Measurements from ENCODE around the gene LANCL3.
"Not testable (repeated sequence)": the region's sequence is repeated elsewhere in the genome, so short reads cannot be mapped to it uniquely, and the experiment has no call there.

LANCL3 gene

DNA sequence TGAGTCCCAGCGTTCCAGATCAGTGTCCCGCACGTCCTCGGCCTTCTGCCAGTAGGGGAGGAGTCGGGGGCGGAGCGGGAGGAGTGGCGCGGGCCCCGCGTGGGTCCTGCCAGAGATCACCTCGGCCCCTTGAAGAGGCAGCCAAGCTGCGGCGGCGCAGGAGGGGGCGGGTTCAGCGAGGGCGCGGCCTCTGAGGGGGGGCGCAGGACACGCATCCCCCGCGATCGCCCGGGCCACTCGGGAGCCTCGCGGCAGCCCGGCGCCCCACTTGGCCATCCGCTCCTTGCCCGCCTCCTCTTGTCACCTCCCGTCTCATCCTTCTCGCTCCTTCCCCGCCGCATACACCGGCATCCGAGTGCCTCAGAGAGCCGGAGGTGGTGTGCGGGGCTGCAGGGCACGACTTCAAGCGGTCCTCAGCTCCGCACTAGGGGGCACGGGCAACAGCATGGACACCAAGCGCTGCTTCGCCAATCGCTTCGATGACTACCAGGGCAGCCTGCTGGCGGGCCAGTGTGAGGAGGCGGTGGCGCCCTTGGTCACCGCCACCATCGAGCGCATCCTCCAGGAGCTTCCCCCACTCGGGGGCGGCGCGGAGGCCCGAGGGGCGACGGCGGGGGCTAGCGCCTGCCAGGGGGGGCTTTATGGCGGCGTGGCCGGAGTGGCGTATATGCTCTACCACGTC is at the start of gene LANCL3:
Gene LANCL3 (plus strand): TSS at position 236 of the 682 bp plus-strand sequence. CDS start 210 bp downstream, at position 446.
- peak; percentile 44 for DNase-seq

DNA sequence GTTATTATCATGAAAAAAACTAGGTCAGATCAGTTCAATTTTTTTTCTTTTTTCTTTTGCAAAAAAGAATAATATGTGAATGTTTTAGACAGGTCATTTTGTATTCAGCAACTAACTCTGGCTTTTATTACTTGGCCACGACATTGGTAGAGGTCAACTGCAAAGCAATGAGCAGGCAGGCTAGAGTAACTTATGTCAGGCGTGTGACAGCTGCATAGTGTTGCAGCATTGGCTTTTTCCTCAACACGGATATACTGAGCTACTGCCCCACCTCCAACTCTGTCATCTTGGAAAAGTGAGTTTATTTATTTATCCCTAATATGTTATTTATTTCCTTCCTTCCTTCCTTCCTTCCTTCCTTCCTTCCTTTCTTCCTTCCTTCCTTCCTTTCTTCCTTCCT is 47.8 kb upstream of the LANCL3 start:
- DNase-seq: not testable (repeated sequence)

DNA sequence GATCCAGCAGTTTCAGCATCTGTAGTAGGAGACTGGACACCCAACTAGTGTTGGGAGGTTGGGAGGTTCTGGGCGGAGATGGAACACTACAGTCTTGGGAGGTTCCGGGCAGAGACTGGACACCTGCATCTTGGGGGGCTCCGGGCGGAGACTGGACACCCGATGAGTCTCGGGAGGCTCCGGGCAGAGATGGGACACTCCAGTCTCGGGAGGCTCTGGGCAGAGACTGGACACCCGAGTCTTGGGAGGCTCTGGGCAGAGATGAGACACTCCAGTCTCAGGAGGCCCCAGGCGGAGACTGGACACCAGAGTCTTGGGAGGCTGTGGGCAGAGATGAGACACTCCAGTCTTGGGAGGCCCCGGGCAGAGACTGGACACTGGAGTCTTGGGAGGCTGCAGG is 29.5 kb upstream of the LANCL3 start:
- no peak for DNase-seq

DNA sequence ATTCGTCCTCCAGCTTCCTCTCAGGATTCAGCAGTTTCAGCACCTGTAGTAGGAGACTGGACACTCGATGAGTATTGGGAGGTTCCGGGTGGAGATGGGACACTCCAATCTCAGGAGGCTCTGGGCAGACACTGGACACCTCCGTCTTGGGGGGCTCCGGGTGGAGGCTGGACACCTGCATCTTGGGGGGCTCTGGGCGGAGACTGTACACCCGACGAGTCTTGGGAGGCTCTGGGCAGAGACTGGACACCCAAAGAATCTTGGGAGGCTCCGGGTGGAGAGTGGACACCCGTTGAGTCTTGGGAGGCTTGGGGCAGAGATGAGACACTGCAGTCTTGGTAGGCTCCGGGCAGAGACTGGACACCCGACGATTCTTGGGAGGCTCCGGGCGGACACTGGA is 28.7 kb upstream of the LANCL3 start:
- no peak for DNase-seq

DNA sequence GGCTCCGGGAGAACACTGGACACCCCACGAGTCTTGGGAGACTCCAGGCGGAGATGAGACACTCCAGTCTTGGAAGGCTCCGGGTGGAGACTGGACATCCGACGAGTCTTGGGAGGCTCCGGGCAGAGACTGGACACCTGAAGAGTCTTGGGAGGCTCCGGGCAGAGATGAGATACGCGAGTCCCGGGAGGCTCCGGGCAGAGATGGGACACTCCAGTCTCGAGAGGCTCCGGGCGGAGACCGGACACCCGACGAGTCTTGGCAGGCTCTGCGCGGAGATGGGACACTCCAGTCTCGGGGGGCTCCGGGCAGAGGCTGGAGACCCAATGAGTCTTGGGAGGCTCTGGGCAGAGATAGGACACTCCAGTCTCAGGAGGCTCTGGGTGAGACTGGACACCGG is 28.1 kb upstream of the LANCL3 start:
- no peak for DNase-seq

DNA sequence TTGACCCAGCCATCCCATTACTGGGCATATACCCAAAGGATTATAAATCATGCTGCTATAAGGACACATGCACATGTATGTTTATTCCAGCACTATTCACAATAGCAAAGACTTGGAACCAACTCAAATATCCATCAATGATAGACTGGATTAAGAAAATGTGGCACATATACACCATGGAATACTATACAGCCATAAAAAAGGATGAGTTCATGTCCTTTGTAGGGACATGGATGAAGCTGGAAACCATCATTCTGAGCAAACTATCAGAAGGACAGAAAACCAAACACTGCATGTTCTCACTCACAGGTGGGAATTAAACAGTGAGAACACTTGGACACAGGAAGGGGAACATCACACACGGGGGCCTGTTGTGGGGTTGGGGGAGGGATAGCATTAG is 26.9 kb upstream of the LANCL3 start:
- DNase-seq: not testable (repeated sequence)

DNA sequence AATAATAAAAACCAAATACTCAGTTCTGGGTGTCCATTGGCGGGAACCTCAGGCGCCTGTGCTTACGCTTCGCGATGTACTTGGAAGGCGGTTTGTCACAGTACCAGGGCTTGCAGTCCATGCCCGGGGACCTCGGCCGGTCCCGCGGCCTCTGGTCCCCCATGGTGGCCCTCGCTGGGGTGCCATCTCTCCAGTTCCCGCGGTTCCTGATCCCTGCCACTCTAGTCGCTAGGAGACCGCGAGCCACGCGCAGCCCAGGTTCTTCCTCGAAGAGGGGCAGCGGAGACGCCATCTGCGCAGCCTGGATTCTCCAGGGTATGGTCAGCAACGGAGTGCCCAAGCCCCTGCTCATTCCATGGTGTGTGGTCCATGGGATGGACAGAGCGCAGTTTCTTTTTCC is 26.4 kb upstream of the LANCL3 start:
- no peak for DNase-seq

DNA sequence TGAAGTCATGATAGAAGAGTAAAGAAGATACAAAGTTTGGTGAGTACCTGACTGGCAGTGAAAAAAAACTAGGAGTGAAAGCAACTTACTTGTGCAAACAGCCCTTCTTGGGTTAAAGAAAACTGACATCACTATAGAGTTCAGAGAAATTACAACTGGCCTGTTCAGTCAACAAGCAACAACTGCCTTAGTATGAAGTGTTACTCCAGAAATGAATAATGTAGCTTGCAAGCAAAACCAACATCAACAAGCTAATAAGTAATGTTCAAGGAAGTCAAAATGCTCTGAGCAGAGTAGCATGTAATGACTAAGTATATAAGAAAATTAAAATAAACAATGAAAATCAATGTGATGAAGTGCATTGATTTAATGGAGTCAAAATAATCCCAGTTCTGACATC is 21.8 kb upstream of the LANCL3 start:
- DNase-seq: not testable (repeated sequence)

DNA sequence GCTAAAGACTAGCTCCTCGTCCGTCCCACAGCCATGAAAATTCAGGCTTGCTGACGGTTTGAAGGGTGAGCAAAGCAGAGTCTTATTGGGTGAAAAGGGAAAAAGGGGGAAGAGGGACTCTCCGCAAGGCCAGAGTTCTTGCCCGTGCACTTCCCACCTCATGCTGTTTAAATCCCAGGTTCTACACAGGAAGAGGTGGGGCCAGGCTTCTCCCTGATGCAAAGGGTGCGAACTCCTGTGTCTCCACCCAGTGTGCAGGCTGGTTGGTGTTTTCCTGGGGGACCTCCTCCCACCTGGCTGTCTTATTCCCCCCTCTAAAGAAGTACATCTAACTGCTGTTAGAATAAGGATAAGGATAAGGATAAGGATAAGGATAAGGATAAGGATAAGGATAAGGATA is 18.0 kb upstream of the LANCL3 start:
- DNase-seq: no peak

DNA sequence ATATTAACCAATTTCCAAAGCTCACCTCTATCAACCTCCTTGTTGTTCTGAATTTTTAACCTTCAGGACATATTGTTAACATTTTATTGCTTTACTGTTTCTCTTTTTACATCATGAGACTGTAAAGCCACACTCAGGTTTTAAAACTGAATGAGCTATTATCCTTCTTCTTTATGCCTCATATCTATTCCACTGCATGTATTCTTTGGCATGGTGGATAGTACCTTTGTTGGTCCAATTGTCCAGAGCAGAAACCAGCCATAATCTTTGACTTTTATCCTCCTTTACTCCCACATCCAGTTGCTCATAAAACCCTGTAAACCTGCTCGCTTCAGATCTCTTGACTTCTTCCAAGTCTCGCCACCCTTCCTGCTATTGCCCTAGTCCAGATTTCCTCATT is 6.2 kb upstream of the LANCL3 start:
- DNase-seq: not testable (repeated sequence)

DNA sequence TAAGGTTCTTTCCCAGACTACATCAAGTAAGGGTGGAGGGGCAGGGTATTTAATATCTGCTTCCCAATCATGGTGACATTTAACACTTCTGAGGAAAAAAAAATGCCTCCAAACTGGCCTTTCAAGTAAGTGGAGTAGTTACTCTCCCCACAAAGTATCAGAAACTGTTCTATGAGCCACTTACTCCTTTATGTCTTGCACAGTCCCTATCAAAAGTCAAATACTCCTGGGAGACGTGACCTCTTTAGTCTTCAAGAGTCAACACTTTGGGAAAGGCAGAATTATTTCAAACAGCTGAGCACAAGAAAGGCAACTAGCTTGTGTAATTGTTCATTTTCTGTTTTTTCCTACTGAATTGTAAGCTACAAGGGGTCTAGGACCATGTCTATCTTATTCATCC is 1.1 kb upstream of the LANCL3 start:
- not testable (repeated sequence) for DNase-seq

DNA sequence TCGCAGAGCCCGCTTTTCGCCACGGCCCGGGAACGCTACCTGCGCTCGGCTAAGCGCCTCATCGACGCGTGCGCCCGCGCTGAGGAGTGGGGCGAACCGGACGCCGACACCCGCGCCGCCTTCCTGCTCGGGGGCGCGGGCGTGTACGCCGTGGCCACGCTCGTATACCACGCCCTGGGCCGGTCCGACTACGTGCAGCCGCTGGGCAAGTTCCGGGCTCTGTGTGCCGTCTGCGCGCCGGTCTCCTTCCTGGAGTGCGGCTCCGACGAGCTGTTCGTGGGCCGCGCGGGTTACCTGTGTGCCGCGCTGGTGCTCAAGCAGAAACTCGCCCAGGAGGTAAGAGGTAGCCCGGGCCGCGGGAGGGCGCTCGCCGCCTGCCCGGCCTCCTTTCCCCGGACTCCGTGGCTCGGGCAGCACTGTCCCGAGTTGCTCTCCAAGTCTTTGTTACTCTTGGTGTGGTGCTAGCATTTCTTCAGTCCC is 687 bp downstream of the LANCL3 start:
- peak; percentile 53 for DNase-seq

DNA sequence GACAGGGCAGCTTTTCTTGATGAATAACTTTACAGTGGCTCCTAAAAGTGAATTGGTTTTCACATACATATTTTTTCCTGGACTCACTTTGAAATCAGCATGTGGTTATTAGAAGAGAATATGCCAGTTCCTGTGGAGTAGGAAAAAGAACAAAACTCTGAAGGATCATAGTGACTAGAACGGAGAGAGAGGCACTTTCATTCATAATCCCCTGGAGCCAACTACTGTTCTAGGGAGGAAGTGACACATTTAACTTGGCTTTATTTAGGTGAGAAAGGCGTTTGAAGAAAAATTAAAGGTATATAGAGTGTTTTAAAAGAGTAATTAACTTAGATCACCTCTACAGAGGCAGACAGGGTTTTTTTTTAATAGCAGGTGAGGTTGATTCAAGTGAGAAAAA is 1.7 kb downstream of the LANCL3 start:
- DNase-seq: not testable (repeated sequence)

DNA sequence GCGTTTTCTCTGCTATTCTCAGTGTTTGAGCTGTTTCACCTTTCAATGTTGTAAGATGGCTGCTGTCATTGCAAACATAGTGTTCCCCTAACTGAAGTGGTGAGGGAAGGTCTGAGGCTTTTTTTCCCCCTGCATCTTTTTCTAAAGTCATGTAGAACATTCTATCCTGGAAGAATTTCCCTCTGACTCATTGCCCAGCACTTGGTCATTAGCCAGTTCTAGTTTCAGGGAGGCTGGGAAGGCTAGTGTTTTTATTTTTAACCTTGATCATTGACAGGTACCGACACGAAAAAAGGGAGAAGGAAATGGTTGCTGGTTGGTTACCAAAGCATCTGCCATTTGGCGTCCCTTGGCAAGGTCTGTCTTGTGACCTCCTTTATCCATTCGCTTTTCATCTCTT is 6.6 kb downstream of the LANCL3 start:
- DNase-seq: no peak

DNA sequence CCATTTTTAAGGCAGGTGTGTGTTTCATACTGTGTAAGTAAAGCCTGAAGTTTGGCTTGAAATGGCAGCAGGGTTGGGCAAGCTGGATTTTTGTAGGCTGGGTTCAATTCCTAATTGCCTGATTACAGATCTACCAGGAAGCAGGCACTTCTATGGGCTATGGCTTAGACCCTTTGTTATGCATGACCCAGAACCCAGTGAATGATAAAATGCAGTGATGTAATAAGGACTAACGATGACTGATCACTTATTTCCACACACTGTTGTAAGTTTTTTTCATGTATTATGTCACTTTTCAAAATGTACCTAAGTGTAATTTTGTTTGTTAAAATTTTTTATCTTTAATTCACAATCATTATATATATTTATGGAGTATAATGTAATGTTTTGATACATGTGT is 8.6 kb downstream of the LANCL3 start:
- no peak for DNase-seq

DNA sequence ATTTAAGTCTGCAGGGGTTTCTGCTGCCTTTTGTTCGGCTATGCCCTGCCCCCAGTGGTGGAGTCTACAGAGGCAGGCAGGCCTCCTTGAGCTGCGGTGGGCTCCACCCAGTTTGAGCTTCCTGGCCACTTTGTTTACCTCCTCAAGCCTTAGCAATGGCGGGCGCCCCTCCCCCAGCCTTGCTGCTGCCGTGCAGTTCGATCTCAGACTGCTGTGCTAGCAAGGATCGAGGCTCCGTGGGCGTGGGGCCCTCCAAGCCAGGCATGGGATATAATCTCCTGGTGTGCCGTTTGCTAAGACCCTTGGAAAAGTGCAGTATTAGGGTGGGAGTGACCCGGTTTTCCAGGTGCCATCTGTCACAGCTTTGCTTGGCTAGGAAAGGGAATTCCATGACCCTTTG is 15.9 kb downstream of the LANCL3 start:
- DNase-seq: not testable (repeated sequence)

DNA sequence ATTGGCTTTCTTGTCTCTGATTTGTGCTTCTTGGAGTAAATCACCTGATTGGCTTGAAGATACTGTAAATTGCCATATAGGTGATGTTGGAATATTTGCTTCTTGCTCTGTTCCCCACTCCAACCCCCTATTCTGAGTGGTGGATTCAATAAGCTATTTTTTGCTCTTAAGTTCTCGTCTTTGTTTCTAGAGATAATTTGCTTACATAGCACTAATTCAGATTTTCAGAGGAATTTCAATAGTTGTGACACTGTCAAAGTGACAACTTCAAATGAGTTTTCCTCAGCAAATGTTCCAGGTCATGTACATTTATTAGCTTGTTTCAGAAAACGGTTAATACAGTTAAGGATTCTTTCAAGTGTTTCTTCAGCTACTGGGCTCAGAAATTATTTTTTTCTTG is 18.6 kb downstream of the LANCL3 start:
- no peak for DNase-seq

DNA sequence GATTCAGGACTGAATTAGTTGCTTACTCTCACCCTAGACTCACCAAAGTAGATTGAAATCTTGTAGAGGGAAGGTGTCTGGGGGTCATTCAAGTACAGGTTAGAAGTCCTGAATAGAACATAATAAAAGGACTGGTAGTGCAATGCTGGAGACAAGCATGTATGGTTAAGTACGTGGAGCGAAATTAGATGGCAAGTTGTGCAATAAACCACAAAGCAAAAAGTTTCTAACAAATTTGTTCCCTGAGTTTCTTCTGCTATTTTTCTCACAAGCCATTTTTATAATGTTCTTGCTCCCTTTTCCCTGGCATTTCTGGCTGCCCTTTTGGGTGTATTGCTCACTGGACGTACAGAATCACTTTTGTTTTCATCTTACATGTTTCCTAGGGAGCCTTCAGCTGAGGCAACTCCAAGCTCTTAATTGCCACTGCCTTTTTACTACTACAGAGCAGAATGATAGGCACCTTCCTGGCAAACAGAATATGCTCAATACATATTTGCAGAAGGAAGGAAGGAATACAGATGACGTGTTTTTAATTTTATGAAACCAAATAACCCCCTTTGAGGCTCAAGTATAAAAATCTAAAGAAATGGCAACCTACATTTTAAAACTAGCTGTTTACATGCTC is 23.4 kb downstream of the LANCL3 start:
- DNase-seq: no peak

DNA sequence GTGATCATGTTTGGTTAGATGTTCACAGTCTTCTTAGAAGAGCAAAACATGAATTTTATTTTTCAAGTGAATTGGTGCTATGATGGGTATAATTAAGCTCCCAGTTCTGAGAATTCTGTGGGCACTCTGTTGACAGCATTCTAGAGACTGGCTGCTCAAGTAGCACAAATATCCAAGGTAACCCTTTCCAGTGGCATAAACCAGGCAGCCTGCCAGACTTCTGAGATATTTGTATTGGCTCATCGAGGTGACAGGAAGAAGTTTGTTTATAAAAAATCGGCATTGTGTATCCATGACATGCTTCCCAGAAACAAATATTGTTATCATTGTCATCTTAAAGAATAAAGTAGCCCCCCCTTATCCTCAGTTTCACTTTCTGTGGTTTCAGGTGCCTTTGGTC is 28.3 kb downstream of the LANCL3 start:
- DNase-seq: no peak

DNA sequence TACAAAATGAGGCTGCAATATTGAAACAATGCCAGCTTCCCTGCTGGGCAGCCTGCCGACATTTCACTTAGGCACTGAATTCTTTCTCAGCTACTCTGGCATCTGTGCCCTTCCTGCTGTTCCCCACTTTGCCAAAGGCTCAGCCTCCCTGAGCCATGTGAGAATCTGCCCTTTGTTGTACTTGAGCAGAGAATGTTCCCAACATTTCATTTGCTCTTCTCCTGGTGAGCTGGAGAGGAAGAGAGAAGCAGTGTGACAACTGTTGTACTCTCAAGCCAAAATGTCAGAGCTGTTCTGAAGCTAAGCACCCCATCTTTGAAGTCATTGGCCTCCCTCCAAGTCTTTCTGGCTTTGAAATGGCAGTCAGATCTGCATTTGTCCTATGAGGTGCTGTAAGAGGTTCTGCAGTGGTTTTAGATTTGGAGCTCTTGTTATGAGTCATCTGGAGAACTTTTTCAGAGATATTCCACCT is 32.5 kb downstream of the LANCL3 start:
- DNase-seq: no peak

DNA sequence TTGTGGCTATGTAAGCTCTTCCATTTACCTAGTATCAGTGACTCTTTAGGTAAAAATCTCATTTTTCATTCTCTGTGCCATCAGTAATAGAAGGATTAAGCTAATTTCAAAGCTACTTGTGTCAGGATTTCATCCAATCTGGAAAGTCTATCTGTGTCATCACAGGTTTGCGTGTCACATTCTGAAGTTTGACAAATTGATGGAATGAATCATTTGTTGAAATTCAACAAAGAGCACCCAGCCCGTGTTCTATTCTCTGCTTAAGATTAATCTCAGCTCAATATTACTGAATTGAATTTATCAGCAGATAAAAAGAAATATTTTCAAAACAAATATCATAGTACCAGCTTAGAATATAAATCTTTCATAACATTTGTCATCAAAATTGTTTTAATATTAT is 35.8 kb downstream of the LANCL3 start:
- no peak for DNase-seq

DNA sequence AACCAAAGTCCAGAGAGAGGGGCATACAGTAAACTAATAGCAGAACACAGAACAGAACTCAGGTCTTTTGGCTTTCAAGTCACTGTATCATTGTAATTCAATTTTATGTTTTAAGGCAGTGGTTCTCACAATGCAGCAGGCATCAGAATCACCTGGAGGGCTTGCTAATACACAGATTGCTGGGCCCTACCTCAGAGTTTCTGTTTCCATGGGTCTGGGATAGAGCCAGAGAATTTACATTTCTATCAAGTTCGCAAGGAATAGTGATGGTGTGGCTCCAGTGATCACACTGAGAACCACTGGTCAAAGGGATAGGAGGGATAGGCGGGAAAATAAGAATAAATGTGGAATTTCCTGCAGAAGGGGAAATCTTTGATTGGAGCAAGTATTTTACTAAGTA is 36.7 kb downstream of the LANCL3 start:
- DNase-seq: no peak

DNA sequence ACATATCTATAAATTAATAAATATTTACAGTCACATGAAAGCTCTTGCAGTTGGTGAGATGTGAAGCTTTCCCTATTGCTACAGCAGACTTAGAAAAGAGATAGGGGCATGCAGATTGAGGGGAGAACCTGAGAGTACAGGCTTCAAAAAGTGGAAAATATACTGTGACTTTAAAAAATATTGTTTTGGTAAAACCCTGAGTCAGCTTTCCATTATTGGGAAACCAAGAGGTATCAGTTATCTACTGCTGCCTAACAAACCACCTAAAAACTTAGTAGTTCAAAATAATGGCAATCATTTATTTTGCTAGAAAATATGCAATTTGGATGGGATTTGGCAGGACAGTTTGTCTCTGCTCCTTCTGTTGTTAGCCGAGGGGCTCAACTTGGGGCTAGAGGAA is 38.3 kb downstream of the LANCL3 start:
- no peak for DNase-seq

DNA sequence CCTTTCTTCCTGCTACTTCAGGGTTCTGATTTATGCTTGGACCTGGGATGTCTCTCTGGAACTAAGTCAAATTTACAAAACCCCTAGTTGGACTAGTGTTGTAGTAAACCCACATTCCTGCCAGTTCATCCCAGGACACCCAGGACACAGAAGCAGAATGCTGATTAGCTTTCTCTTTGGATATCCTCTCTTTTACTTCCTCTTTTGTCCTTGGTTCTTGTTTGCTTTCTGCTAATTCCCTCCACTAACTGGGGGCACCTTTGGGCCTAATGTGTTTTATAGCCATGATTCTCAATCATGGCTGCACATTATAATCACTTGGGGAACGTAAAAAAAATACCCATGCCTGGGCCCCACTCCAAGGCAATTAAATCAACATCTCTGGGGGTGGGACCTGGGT is 42.5 kb downstream of the LANCL3 start:
- DNase-seq: no peak

DNA sequence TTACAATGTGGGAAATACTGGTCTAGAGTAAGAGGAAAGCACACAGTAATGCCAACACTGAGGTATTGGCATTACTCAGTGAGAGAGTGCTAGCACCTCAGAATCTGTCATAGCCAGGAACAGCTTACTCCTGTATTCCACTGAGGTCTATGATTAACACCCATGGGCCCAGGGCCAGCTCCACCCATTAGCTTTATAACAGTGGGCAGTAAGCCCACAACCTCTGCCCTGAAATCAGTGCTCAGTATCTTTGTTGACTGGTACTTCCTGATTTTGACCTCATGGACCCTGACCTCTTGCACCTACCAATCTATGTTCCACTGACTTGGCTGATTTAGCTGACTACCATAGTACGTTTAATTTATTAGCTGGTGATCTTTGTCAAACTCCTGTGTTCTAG is 56.1 kb downstream of the LANCL3 start:
- no peak for DNase-seq

Measured in activated CD8-positive, alpha-beta memory T cell treated with anti-CD3 and anti-CD28 coated beads, Interleukin-2, amount 50 U/mL, for 48 hours (primary cell).